ENCODE results near the gene HDAC7.

Gene HDAC7

DNA sequence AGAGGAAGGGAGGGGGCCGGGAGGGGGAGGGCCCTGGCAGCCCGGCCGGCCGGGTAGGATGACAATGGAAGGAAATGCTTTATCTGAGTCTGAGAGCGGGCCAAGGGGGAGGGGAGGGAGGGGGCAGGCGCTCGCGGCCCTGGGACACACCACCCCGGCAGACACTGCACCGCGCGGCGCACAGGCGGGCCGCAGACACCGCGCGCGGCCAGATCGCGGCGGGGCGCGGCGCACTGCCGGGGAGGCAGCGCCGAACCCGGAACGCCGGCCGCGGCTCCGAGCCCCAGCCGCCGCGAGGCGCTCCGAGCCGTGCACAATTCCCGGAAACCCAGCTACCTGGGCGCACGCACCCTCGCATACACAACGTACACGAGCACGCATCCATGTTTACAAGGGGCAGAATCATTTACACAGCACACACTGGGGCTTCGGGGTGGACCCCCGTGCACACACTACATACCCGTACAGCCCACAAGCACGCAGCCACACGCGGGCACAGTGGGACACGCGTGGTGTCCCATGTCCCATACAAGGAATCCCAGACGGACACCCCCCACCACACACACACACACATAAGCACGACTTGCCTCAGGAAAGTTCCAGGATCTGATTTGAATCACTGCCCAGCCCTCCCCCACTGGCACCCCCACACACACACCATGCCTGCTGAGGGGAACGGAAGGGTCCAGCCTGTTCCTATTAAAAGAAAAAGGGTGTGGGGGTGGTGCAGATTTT lies at the start of gene HDAC7:
TSS of gene HDAC7 (minus strand) at position 8 of the 735 bp plus-strand sequence. CDS start 118 bp downstream, outside the sequence.
- DNase-seq: peak in 1 of 2 experiments; percentile 29

DNA sequence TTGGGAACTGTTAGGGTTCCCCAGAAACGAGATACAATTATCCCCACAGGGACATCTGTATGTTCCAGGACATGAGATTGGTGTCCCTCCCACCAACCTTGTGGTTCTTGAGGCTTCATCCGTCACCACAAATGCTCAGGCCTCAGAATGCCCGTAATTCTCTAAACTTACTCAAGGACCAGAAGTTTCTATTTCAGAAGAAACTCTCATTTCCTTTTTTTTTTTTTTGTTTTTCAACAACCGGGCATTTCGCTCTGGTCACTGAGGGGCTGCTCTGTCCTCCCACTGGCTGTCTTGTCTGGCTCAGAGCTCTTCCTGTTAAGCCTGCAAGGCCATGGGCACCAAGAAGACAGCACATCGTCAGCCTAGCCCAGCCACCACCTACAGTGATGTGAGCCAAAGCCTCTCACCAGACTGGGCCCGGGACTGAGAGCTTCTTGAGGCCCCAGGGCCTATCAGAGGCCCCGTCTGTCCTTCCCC lies 48.9 kb upstream of the HDAC7 start:
- no peak for DNase-seq

GRCh38 chr12:47868041-47868440 lies 48.3 kb upstream of the HDAC7 start:
- no peak for DNase-seq

DNA sequence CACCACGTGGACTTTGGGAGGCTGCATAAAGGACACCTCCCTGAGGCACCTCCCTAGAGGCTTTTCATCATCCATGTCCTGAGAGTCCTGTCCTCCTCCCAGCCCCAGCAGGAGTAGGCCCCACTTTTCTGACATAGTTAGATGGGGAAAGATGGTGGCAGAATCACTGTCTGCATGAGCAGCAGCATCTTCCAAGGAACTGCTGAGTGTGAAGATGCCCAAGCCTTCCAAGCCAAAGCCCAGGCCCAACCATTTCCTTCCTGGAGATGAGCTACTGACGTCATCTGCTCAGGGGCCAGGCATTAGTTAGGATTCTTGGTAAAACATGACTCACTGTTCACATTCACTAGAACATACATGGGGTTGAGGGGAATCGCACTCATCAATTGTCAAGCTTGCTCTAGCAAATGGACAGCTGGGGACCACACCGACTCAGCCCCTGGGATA lies 47.8 kb upstream of the HDAC7 start:
- no peak for DNase-seq

DNA sequence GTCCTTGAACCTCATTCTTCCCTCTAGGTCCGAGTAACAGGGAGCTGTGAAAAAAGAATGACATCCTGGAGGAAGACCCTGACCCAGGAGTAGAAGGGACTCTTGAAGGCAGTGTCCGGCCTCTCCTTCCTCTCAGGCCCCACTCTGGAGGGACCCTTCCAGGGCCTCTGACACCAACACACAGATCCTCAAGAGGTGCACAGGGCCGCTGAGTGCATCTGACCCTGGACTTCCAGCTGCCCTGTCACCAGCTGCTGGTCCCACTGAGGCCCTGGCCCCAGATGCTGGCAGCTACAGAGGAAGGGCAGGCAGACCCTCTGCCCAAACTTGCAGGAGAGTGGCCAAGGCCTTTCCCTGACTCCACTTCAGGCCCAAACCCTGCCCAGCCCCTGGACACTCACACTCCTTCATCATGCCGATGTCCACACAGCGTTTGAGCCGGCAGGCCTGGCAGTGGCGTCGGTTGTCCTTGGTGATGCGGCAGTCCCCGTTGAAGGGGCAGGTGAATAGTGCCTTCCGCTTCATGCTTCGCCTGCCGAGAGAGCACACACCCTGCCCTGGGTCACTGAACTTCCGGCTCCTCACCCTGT lies 45.0 kb upstream of the HDAC7 start:
- DNase-seq: no peak

- no peak for DNase-seq
Observed at GRCh38 chr12:47863985-47864384, 44.3 kb upstream of the HDAC7 start.

GRCh38 chr12:47863467-47863866 lies 43.8 kb upstream of the HDAC7 start:
- DNase-seq: no peak

- DNase-seq: no peak
Observed at GRCh38 chr12:47862881-47863280, 43.2 kb upstream of the HDAC7 start.

- no peak for DNase-seq
Observed at GRCh38 chr12:47862167-47862750, 42.6 kb upstream of the HDAC7 start.

DNA sequence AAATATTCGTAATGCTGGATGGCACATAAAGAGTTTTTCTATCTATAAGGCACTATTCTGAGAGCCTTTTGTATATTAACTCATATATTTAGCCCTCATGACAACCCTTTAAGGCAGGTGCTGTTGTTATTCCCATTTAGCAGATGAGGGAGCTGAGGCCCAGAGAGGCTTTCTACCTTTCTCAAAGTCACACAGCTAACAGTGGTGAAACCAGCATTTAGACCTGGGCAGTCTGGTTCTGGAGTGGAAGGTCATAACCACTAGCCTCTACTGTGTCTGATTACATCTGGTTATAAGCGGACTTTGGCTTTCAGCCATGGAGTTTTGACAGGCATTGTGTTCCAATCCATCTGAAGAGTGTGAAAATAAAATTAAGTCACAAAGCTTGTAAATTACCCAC lies 41.2 kb upstream of the HDAC7 start:
- DNase-seq: no peak

DNA sequence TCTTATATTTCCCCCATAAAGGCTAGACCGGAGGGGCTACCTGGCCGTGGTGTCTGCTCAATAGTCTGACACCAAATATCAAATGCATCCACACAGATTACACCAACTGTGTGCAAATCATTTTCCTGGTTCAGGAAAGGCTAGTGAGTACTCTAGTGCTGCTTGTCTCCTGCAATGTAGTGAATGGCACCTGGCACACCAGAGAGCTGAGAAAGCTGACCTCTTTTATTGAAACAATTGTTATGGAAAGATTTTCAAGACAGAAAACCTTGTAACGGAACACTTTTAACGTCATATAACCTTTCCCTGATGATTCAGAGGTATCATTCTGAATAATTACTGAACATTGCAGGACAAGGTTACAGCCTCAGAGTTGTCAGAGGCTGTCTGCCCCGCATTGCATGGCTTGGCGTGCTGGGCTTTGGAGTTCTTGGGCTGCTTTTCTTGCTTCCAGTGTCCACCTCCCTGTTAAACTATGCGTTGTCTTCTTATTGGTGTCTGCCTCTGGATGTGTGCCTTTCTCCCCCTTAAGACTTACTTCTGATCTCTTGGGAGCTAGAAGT lies 40.7 kb upstream of the HDAC7 start:
- DNase-seq: no peak

- DNase-seq: no peak
Observed at GRCh38 chr12:47858511-47859266, 39.0 kb upstream of the HDAC7 start.

DNA sequence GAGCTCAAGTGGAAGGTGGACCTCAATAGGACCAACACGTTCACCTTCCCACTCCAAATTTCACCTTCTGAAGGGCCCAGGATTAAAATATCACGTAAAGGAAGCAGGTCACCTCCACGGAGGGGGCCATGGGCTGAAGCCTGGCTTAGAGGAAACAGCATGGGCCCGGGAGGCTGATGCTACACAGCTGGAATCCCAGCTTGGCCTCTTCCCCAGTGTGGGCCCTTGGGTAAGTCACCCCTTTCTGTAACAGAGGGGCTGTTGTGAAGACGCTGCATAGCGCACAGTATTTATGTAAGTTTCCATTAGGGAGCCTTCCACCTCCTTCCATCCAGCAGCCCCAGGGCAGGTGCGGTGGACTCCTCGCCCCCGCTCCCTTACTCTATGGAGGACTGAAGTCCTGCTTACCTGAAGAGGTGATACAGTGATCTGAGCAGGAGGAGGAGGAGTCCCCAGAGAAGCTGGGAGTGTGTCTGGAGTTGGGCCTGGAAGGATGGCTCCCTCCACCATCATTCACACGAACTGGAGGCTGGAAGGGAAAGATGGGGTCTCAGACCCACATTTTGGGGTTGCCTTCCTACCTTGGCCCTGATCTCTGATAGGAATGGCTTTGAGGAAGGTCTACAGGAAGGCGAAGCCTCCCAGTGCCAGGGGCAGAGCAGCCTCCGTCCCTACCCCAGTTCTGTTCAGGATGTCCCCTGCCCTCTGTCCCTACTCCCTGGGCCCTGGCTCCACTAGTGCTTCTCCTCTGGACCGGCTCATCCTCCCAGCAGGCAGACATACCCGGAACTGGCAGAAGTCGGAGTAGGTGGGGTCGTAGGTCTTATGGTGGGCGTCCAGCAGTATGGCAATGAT lies 37.2 kb upstream of the HDAC7 start:
- no peak for DNase-seq

DNA sequence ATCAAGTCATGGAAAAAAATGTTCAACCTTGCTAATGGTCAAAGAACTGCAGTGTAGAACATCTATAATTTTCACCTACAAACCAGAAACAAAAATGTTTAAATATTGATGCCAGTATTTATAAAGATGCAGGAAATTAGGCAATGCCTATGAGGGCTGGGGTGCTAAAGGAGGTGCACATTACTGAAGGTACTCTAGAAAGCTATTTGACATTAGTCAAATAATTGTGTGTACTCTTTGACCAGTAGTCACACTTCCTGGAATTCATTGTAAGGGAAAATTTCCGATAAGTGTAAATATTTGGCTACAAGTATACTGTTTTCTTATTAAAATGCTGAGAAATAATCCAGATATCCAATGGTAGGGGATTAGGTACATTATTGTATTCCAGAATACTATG lies 36.4 kb upstream of the HDAC7 start:
- DNase-seq: no peak

- no peak for DNase-seq
Observed at GRCh38 chr12:47855502-47855901, 35.8 kb upstream of the HDAC7 start.

- no peak for DNase-seq
Observed at GRCh38 chr12:47854531-47854930, 34.8 kb upstream of the HDAC7 start.

- DNase-seq: no peak
Observed at GRCh38 chr12:47852096-47852571, 32.4 kb upstream of the HDAC7 start.

GRCh38 chr12:47851303-47851952 lies 31.7 kb upstream of the HDAC7 start:
- no peak for DNase-seq

- no peak for DNase-seq
Observed at GRCh38 chr12:47850153-47851084, 30.7 kb upstream of the HDAC7 start.

DNA sequence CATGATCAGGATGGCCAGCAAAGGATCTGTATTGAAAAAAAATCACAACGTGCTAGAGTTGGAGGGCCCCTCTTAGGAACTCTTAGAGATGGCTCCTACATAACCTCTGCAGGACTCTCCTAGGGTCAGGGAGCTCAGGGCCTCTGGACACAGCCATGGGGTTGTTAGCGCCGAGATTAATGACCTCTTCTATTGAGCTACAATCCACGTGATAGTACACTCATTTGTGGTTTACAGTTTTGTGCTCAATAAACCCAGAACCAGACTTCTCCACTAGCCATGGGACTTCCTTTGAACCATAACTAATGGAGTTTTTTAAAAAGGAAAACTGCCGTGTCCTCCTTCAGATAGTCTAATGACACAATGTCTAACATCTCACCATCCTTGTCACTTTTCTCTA lies 29.6 kb upstream of the HDAC7 start:
- no peak for DNase-seq

Measured in NCI-H446 (cell line).